Ishikawa (cell line): ENCODE data around the gene HSPA4L.

ENCODE experiments used
- EP300 ChIP-seq: IDR thresholded peaks from 2 replicates; pipeline ENCODE4 v1.6.1; 2012; ENCODE audit warnings: borderline replicate concordance
- RAD21 ChIP-seq: IDR thresholded peaks from 2 replicates; pipeline ENCODE4 v1.6.1; 2012; ENCODE audit warnings: low read depth

GRCh38 chr4:127775843-127776242 is 6.3 kb upstream of the HSPA4L start:
- TF ChIP-seq RAD21 (no peak), EP300 (no peak)
